ENCODE results near the gene EGLN1. TPM values are rescaled to one million over a fixed set of nuclear protein-coding genes. Genes with fewer than 3 reads are reported as not detected.
A peak's percentile ranks its signal among the peaks of the same experiment; 100 is the strongest.

EGLN1 gene
- total RNA-seq, 2 experiments from 2014 or later = 46.5 to 47.2 TPM

- intact Hi-C loops (cut with micrococcal nuclease) = no loop called here
- no peak for ATAC-seq
- Mint-ChIP-seq H3K27ac (no peak overlapping the region), H3K9me3 (no peaks in the 10 kb centered on the region), H3K4me3 (no peak overlapping the region), H3K27me3 (no peaks in the 10 kb centered on the region), H3K36me3 (ENCODE audit: low read depth) (peaks cover 31% of the 10 kb centered on the region), H3K4me1 (ENCODE audit: low read depth) (peaks cover 33% of the 10 kb centered on the region)
- no peak for TF ChIP-seq CTCF (IDR thresholded peaks at IDR 0.05)
- ChIA-PET CTCF (no interaction called here), POLR2A (interaction anchor here (1.5 kb wide), 1 partner anchor 13 kb away, joined by 5 read pairs; the partner anchor contains the start of gene EGLN1)
- DNase-seq = no peak
Measured at GRCh38 chr1:231408528-231409094, 13.5 kb downstream of the EGLN1 start.

- ChIA-PET CTCF (interaction anchor here (1.2 kb wide), 1 partner anchor 50 kb away, joined by 4 read pairs; no protein-coding TSS in a partner anchor), POLR2A (interaction anchor here (0.7 kb wide), 1 partner anchor 14 kb away, joined by 3 read pairs; the partner anchor contains the start of gene EGLN1)
- intact Hi-C loops (cut with micrococcal nuclease) = no loop called here
- H3K27ac Mint-ChIP-seq = no peak overlapping the region
- ATAC-seq (peak; percentile 42), DNase-seq (no peak)
- H3K36me3 Mint-ChIP-seq (ENCODE audit: low read depth) = peaks cover 23% of the 10 kb centered on the region
- H3K4me1 Mint-ChIP-seq (ENCODE audit: low read depth) = peaks cover 24% of the 10 kb centered on the region
- H3K4me3 Mint-ChIP-seq = no peak overlapping the region
- TF ChIP-seq CTCF (IDR thresholded peaks at IDR 0.05) = no peak
- H3K27me3 Mint-ChIP-seq = no peaks in the 10 kb centered on the region
- H3K9me3 Mint-ChIP-seq = no peaks in the 10 kb centered on the region
Measured at GRCh38 chr1:231407547-231408396, 14.3 kb downstream of the EGLN1 start.

- no peaks in the 10 kb centered on the region for H3K27me3 Mint-ChIP-seq
- H3K36me3 Mint-ChIP-seq (ENCODE audit: low read depth) = peaks cover 19% of the 10 kb centered on the region
- H3K9me3 Mint-ChIP-seq = no peaks in the 10 kb centered on the region
- no peak overlapping the region for H3K27ac Mint-ChIP-seq
- ChIA-PET CTCF (interaction anchor here (1.2 kb wide), 1 partner anchor 50 kb away, joined by 4 read pairs; no protein-coding TSS in a partner anchor), POLR2A (interaction anchor here (0.7 kb wide), 1 partner anchor 15 kb away, joined by 3 read pairs; the partner anchor contains the start of gene EGLN1)
- no peak overlapping the region for H3K4me3 Mint-ChIP-seq
- DNase-seq (no peak), ATAC-seq (no peak)
- intact Hi-C loops (cut with micrococcal nuclease) = no loop called here
- TF ChIP-seq CTCF (IDR thresholded peaks at IDR 0.05) = no peak
- peaks cover 18% of the 10 kb centered on the region for H3K4me1 Mint-ChIP-seq (ENCODE audit: low read depth)
Measured at GRCh38 chr1:231407049-231407448, 15.0 kb downstream of the EGLN1 start.

GRCh38 chr1:231404318-231404717 is 17.8 kb downstream of the EGLN1 start:
- Mint-ChIP-seq H3K4me3 (no peak overlapping the region), H3K27ac (no peak overlapping the region), H3K4me1 (ENCODE audit: low read depth) (peaks cover 20% of the 10 kb centered on the region), H3K9me3 (no peaks in the 10 kb centered on the region), H3K36me3 (ENCODE audit: low read depth) (peaks cover 26% of the 10 kb centered on the region), H3K27me3 (no peaks in the 10 kb centered on the region)
- ATAC-seq = no peak
- TF ChIP-seq CTCF (IDR thresholded peaks at IDR 0.05) = no peak
- intact Hi-C loops (cut with micrococcal nuclease) = no loop called here
- ChIA-PET CTCF (no interaction called here), POLR2A (no interaction called here)
- DNase-seq = no peak

- intact Hi-C loops (cut with micrococcal nuclease) = no loop called here
- Mint-ChIP-seq H3K36me3 (ENCODE audit: low read depth) (peaks cover 26% of the 10 kb centered on the region), H3K4me1 (ENCODE audit: low read depth) (peaks cover 37% of the 10 kb centered on the region), H3K4me3 (no peak overlapping the region), H3K27ac (no peak overlapping the region), H3K27me3 (no peaks in the 10 kb centered on the region), H3K9me3 (no peaks in the 10 kb centered on the region)
- TF ChIP-seq CTCF (IDR thresholded peaks at IDR 0.05) = no peak
- no peak for DNase-seq
- ChIA-PET CTCF (no interaction called here), POLR2A (interaction anchor here (0.7 kb wide), 1 partner anchor 159 kb away, joined by 3 read pairs; no protein-coding TSS in a partner anchor)
- no peak for ATAC-seq
Measured at GRCh38 chr1:231401478-231401877, 20.6 kb downstream of the EGLN1 start.

Data from activated CD8-positive, alpha-beta T cell treated with anti-CD3 and anti-CD28 coated beads for 36 hours (primary cell).